SK-N-SH treated with all-trans-retinoic acid at 6 μM for 48 hours (cell line): Measurements from ENCODE around the gene CST2.
"Not testable (repeated sequence)": the region's sequence is repeated elsewhere in the genome, so short reads cannot be mapped to it uniquely, and the experiment has no call there.

Experiments
- ATAC-seq: fragments of 200-7000 bp; cut with Tn5 transposase; 3 replicates; pipeline ENCODE4 v1.9.1; 2020; ENCODE audit warnings: mild to moderate bottlenecking, moderate library complexity
- ARNTL ChIP-seq: fragments of 450-650 bp; formaldehyde crosslinking; IDR thresholded peaks from 2 replicates; pipeline ENCODE4 v1.5.0; 2020; ENCODE audit warnings: low read depth, mild to moderate bottlenecking, moderate library complexity, borderline replicate concordance
- BACH2 ChIP-seq: fragments of 250-450 bp; sonication (Bioruptor Pico); IDR thresholded peaks from 2 replicates; pipeline ENCODE4 v1.9.0; 2021; ENCODE audit warnings: mild to moderate bottlenecking, borderline replicate concordance
- CSDC2 ChIP-seq: fragments of 250-450 bp; sonication (Bioruptor Pico); IDR thresholded peaks from 2 replicates; pipeline ENCODE4 v1.5.0; 2020; ENCODE audit warnings: mild to moderate bottlenecking, moderate library complexity
- ESRRG ChIP-seq: fragments of 250-450 bp; sonication (Bioruptor Pico); IDR thresholded peaks from 2 replicates; pipeline ENCODE4 v1.6.1; 2021; ENCODE audit warnings: mild to moderate bottlenecking
- GLIS3 ChIP-seq: fragments of 250-450 bp; sonication (Bioruptor Pico); IDR thresholded peaks from 2 replicates; pipeline ENCODE4 v1.5.0; 2020; ENCODE audit warnings: mild to moderate bottlenecking, moderate library complexity
- ISL1 ChIP-seq: fragments of 250-450 bp; sonication (Bioruptor Pico); IDR thresholded peaks from 2 replicates; pipeline ENCODE4 v2.1.2; 2022; ENCODE audit warnings: mild to moderate bottlenecking, moderate library complexity
- OSR1 ChIP-seq: fragments of 250-450 bp; sonication (Bioruptor Pico); IDR thresholded peaks from 2 replicates; pipeline ENCODE4 v1.8.0; 2022; ENCODE audit warnings: moderate library complexity, mild to moderate bottlenecking, inconsistent platforms
- PPARA ChIP-seq: fragments of 250-450 bp; sonication (Bioruptor Pico); IDR thresholded peaks from 2 replicates; pipeline ENCODE4 v1.5.0; 2020; ENCODE audit warnings: mild to moderate bottlenecking, borderline replicate concordance
- RARB ChIP-seq: fragments of 250-450 bp; sonication (Bioruptor Pico); IDR thresholded peaks from 2 replicates; pipeline ENCODE4 v1.8.0; 2021; ENCODE audit warnings: mild to moderate bottlenecking, moderate library complexity
- SNAI2 ChIP-seq: fragments of 250-450 bp; sonication (Bioruptor Pico); IDR thresholded peaks from 2 replicates; pipeline ENCODE4 v1.5.0; 2020; ENCODE audit warnings: mild to moderate bottlenecking, moderate library complexity
- TCF4 ChIP-seq: fragments of 250-450 bp; sonication (Bioruptor Pico); IDR thresholded peaks from 2 replicates; pipeline ENCODE4 v1.8.0; 2021; ENCODE audit warnings: mild to moderate bottlenecking, moderate library complexity, borderline replicate concordance
- TOX ChIP-seq: fragments of 250-450 bp; sonication (Bioruptor Pico); IDR thresholded peaks from 2 replicates; pipeline ENCODE4 v1.8.0; 2021; ENCODE audit warnings: mild to moderate bottlenecking, moderate library complexity, borderline replicate concordance
- ZC3H10 ChIP-seq: fragments of 250-450 bp; sonication (Bioruptor Pico); IDR thresholded peaks from 2 replicates; pipeline ENCODE4 v1.5.1; 2021; ENCODE audit warnings: mild to moderate bottlenecking, moderate library complexity
- ZFP3 ChIP-seq: fragments of 250-450 bp; sonication (Bioruptor Pico); IDR thresholded peaks from 2 replicates; pipeline ENCODE4 v1.5.0; 2020; ENCODE audit warnings: mild to moderate bottlenecking, moderate library complexity
- ZFP30 ChIP-seq: fragments of 450-650 bp; formaldehyde crosslinking; IDR thresholded peaks from 2 replicates; pipeline ENCODE4 v1.5.0; 2022; ENCODE audit warnings: mild to moderate bottlenecking, moderate library complexity
- ZNF565 ChIP-seq: fragments of 450-650 bp; formaldehyde crosslinking; conservative IDR thresholded peaks from 2 replicates; pipeline ENCODE4 v1.5.0; 2020; ENCODE audit warnings: low read depth, mild to moderate bottlenecking, moderate library complexity
- ZNF70 ChIP-seq: fragments of 450-650 bp; formaldehyde crosslinking; IDR thresholded peaks from 2 replicates; pipeline ENCODE4 v1.5.0; 2020; ENCODE audit warnings: mild to moderate bottlenecking, moderate library complexity
- ZNF8 ChIP-seq: fragments of 450-650 bp; formaldehyde crosslinking; IDR thresholded peaks from 2 replicates; pipeline ENCODE4 v1.5.0; 2020; ENCODE audit warnings: mild to moderate bottlenecking, moderate library complexity
- TF ChIP-seq, protein P1 (sequence below): fragments of 250-450 bp; sonication (Bioruptor Pico); IDR thresholded peaks from 2 replicates; pipeline ENCODE4 v1.5.1; 2020; ENCODE audit warnings: low read depth, mild to moderate bottlenecking, moderate library complexity
- TF ChIP-seq, protein P2 (sequence below): fragments of 250-450 bp; sonication (Bioruptor Pico); IDR thresholded peaks from 2 replicates; pipeline ENCODE4 v1.8.0; 2021; ENCODE audit warnings: low read depth, mild to moderate bottlenecking, moderate library complexity, borderline replicate concordance
- TF ChIP-seq, protein P3 (sequence below): fragments of 250-450 bp; sonication (Bioruptor Pico); IDR thresholded peaks from 2 replicates; pipeline ENCODE4 v1.8.0; 2020; ENCODE audit warnings: mild to moderate bottlenecking, moderate library complexity, borderline replicate concordance
- TF ChIP-seq, protein P4 (sequence below): fragments of 250-450 bp; sonication (Bioruptor Pico); IDR thresholded peaks from 2 replicates; pipeline ENCODE4 v1.5.1; 2021; ENCODE audit warnings: mild to moderate bottlenecking, moderate library complexity

CST2 gene

DNA sequence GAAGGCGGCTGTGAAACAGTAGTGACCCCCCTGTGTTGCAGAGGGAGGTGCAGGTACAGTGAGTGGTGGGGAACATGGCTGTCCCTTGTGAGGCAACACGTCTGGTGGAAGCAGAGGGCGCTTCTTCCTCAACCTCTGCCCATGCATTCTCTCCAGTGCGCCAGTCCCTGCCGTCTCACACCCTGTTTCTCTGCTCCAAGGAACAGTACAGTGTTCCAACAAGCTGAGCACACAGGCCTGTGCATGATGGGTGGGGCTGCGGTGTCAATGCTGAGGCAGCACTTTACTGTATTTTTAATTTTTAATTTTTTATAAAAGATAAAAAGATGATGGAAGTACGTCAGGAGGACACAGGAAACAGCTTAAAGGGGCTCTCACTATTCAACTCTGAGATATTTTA is 32.5 kb downstream of the CST2 start:
- no peak for ATAC-seq
- TF ChIP-seq, protein P1, sequence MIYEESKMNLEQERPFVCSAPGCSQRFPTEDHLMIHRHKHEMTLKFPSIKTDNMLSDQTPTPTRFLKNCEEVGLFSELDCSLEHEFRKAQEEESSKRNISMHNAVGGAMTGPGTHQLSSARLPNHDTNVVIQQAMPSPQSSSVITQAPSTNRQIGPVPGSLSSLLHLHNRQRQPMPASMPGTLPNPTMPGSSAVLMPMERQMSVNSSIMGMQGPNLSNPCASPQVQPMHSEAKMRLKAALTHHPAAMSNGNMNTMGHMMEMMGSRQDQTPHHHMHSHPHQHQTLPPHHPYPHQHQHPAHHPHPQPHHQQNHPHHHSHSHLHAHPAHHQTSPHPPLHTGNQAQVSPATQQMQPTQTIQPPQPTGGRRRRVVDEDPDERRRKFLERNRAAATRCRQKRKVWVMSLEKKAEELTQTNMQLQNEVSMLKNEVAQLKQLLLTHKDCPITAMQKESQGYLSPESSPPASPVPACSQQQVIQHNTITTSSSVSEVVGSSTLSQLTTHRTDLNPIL (CRISPR knock-in tag) = no peak
- no peak for TF ChIP-seq GLIS3
- TF ChIP-seq ZNF70 = no peak
- no peak for TF ChIP-seq ISL1 (CRISPR knock-in tag)
- TF ChIP-seq SNAI2 (CRISPR knock-in tag) = no peak
- no peak for TF ChIP-seq OSR1 (CRISPR knock-in tag)
- no peak for TF ChIP-seq ZNF565 (CRISPR knock-in tag)
- no peak for TF ChIP-seq RARB (CRISPR knock-in tag)
- TF ChIP-seq ZFP30 = no peak
- no peak for TF ChIP-seq PPARA (CRISPR knock-in tag)
- TF ChIP-seq, protein P2, sequence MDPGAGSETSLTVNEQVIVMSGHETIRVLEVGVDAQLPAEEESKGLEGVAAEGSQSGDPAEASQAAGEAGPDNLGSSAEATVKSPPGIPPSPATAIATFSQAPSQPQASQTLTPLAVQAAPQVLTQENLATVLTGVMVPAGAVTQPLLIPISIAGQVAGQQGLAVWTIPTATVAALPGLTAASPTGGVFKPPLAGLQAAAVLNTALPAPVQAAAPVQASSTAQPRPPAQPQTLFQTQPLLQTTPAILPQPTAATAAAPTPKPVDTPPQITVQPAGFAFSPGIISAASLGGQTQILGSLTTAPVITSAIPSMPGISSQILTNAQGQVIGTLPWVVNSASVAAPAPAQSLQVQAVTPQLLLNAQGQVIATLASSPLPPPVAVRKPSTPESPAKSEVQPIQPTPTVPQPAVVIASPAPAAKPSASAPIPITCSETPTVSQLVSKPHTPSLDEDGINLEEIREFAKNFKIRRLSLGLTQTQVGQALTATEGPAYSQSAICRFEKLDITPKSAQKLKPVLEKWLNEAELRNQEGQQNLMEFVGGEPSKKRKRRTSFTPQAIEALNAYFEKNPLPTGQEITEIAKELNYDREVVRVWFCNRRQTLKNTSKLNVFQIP (CRISPR knock-in tag) = no peak

DNA sequence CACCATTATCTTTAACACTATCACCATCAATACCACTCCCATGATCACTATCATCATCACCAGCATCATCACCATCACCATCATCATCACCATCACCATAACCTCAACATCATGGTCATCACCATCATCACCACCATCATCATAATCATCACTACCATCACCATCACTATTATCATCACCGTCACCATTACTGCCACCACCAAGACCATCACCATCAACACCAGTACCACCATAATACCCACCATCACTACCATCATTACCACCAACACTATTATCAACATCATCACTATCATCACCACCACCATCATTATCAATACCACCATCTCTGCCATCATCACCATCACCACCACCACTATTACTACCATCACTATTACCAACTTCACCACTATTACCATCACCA is 43.1 kb downstream of the CST2 start:
- no peak for ATAC-seq
- TF ChIP-seq ESRRG (CRISPR knock-in tag) (no peak), GLIS3 (no peak), PPARA (CRISPR knock-in tag) (no peak), ZNF565 (CRISPR knock-in tag) (no peak), CSDC2 (no peak), RARB (CRISPR knock-in tag) (no peak), ZNF8 (CRISPR knock-in tag) (no peak), SNAI2 (CRISPR knock-in tag) (no peak), ZC3H10 (CRISPR knock-in tag) (no peak)
- TF ChIP-seq, protein P2 (CRISPR knock-in tag) = no peak
- TF ChIP-seq, protein P3, sequence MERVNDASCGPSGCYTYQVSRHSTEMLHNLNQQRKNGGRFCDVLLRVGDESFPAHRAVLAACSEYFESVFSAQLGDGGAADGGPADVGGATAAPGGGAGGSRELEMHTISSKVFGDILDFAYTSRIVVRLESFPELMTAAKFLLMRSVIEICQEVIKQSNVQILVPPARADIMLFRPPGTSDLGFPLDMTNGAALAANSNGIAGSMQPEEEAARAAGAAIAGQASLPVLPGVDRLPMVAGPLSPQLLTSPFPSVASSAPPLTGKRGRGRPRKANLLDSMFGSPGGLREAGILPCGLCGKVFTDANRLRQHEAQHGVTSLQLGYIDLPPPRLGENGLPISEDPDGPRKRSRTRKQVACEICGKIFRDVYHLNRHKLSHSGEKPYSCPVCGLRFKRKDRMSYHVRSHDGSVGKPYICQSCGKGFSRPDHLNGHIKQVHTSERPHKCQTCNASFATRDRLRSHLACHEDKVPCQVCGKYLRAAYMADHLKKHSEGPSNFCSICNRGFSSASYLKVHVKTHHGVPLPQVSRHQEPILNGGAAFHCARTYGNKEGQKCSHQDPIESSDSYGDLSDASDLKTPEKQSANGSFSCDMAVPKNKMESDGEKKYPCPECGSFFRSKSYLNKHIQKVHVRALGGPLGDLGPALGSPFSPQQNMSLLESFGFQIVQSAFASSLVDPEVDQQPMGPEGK (CRISPR knock-in tag) = no peak

DNA sequence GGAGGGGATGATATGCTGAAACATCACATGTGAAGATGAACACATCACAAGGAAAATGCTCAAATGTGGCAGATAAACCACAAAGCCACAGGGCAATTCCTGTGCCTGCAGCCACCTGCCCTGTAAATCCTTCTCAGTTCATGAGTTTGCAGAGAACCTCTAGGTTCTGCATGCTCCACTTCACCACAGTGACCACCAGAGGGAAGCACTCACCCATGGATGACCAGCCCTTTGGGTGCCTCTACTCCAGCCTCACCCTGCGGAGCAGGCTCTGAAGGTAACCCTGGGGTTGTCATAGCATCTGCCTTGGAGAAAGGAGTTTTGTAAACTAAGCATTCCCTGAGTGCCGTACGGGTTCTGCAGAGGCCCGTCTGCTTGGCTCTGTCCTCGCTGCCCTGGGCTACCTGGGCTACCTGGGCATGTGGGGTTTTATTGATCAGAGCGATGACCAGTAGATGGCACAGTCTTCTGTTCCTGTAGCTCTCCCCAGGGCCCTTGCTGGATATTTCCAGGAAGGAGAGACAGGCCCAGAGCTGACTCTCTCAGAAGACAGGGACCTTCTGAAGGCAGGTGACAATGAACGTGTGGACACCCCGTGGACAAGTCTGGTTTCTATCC is 44.1 kb downstream of the CST2 start:
- peak; percentile 75 for ATAC-seq
- no peak for TF ChIP-seq ZNF70
- TF ChIP-seq, protein P2 (CRISPR knock-in tag) = no peak
- no peak for TF ChIP-seq ZNF565 (CRISPR knock-in tag)
- TF ChIP-seq ESRRG (CRISPR knock-in tag) = no peak
- no peak for TF ChIP-seq CSDC2
- no peak for TF ChIP-seq PPARA (CRISPR knock-in tag)
- TF ChIP-seq RARB (CRISPR knock-in tag) = no peak
- no peak for TF ChIP-seq GLIS3
- TF ChIP-seq ZNF8 (CRISPR knock-in tag) = no peak
- TF ChIP-seq, protein P3 (CRISPR knock-in tag) = no peak
- TF ChIP-seq ZFP30 = no peak
- no peak for TF ChIP-seq BACH2 (CRISPR knock-in tag)
- TF ChIP-seq, protein P4, sequence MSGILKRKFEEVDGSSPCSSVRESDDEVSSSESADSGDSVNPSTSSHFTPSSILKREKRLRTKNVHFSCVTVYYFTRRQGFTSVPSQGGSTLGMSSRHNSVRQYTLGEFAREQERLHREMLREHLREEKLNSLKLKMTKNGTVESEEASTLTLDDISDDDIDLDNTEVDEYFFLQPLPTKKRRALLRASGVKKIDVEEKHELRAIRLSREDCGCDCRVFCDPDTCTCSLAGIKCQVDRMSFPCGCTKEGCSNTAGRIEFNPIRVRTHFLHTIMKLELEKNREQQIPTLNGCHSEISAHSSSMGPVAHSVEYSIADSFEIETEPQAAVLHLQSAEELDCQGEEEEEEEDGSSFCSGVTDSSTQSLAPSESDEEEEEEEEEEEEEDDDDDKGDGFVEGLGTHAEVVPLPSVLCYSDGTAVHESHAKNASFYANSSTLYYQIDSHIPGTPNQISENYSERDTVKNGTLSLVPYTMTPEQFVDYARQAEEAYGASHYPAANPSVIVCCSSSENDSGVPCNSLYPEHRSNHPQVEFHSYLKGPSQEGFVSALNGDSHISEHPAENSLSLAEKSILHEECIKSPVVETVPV (CRISPR knock-in tag) = no peak
- no peak for TF ChIP-seq OSR1 (CRISPR knock-in tag)
- no peak for TF ChIP-seq ZC3H10 (CRISPR knock-in tag)
- no peak for TF ChIP-seq TCF4
- no peak for TF ChIP-seq ZFP3 (CRISPR knock-in tag)
- no peak for TF ChIP-seq ISL1 (CRISPR knock-in tag)
- TF ChIP-seq TOX = no peak
- no peak for TF ChIP-seq ARNTL (CRISPR knock-in tag)

DNA sequence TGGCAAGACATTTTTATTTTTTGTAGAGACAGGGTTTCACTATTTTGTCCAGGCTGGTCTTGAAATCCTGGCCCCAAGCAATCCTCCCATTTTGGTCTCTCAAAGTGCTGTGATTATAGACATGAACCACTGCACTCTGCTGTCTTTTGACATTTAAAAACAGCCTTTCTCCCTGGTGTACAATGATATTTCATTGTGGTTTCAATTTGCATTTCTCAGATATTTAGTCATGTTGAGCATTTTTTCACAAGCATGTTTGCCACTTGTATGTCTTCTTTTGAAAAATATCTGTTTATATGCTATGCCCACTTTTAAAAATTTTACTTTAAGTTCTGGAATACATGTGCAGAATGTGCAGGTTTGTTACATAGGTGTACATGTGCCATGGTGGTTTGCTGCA is 47.9 kb downstream of the CST2 start:
- ATAC-seq = not testable (repeated sequence)

DNA sequence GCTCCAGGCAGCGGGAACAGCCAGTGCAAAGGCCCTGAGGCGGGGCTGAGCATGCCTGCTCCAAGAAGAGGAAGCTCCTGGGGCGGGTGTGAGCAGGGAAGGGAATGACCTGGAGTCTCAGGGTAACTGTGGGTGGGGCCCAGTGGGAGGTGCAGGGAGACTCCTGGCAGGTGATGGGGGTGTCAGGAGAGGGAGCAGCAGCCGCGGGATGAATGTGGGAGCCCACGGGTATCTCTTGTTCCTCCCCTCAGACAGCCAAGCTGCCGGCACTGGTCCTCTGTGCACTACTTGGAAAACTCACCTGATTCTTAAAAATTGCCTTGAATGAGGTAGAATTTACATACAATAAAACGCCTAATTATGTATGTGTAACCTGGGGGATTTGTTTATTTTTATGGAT is 49.1 kb downstream of the CST2 start:
- not testable (repeated sequence) for ATAC-seq
